ENCODE results near the gene MORN1.
"Not testable (repeated sequence)": the region's sequence is repeated elsewhere in the genome, so short reads cannot be mapped to it uniquely, and the experiment has no call there.

GRCh38 chr1:2331580-2331979, 59.8 kb downstream of the MORN1 start:
- TF ChIP-seq CTCF (conservative IDR thresholded peaks at IDR 0.05); EZH2 (IDR thresholded peaks at IDR 0.05; ENCODE audit: low read depth): not testable (repeated sequence)
